Activated B cell treated with CpG ODN at 0.5 μM for 24 hours (primary cell): ENCODE results near the gene GALNTL6. TPM values are rescaled to one million over a fixed set of nuclear protein-coding genes. Genes with fewer than 3 reads are reported as not detected.

Experiments
- ATAC-seq: fragments of 200-7000 bp; cut with Tn5 transposase; one replicate; pipeline ENCODE4 v1.10.0; 2021; ENCODE audit warnings: low read depth, mild to moderate bottlenecking, moderate library complexity
- CTCF ChIA-PET: fragments of 350-600 bp; sonication (Branson Sonifier 250); formaldehyde crosslinking; loops from one replicate; lab custom pipeline; 2021; ENCODE audit warnings: antibody characterized with exemption; lab: Charles Lee
- POLR2A ChIA-PET: fragments of 350-600 bp; sonication (Branson Sonifier 250); formaldehyde crosslinking; loops from one replicate; lab custom pipeline; 2021; ENCODE audit warnings: antibody characterized with exemption; lab: Charles Lee
- DNase-seq: peaks from one replicate; pipeline ENCODE4 v3.0.0; 2022
- H3K27ac Mint-ChIP-seq: one replicate; pipeline ENCODE4 v1.8.0; 2020; ENCODE audit warnings: mixed read lengths
- H3K27me3 Mint-ChIP-seq: one replicate; pipeline ENCODE4 v1.8.0; 2021; ENCODE audit warnings: mixed read lengths
- H3K36me3 Mint-ChIP-seq: one replicate; pipeline ENCODE4 v1.8.0; 2021; ENCODE audit warnings: low read depth, mixed read lengths
- H3K4me1 Mint-ChIP-seq: one replicate; pipeline ENCODE4 v1.8.0; 2021; ENCODE audit warnings: mixed read lengths
- H3K4me3 Mint-ChIP-seq: one replicate; pipeline ENCODE4 v1.8.0; 2020; ENCODE audit warnings: mild to moderate bottlenecking, mixed read lengths
- H3K9me3 Mint-ChIP-seq: one replicate; pipeline ENCODE4 v1.8.0; 2020; ENCODE audit warnings: mixed read lengths
- CTCF ChIP-seq: fragments of 200-600 bp; IDR thresholded peaks from one replicate; pipeline ENCODE4 v1.8.0; 2022; ENCODE audit warnings: antibody characterized with exemption, mild to moderate bottlenecking
- intact Hi-C: fragments of 100-400 bp; cut with micrococcal nuclease; formaldehyde crosslinking; loops from one replicate; pipeline ENCODE4 v1.15.1; 2024
- total RNA-seq: library from RNA; stranded (reverse); gene quantifications from 2 replicates; pipeline ENCODE4 v1.2.3, GENCODE V29; 2022

The GALNTL6 gene
- total RNA-seq, 1 donor from 2014 or later = 0.20 TPM

- H3K4me3 Mint-ChIP-seq = no peak overlapping the region
- POLR2A ChIA-PET = no interaction called here
- no peak for TF ChIP-seq CTCF
Observed at GRCh38 chr4:171793723-171794122, 19.5 kb upstream of the GALNTL6 start.

GRCh38 chr4:171794528-171794927, 18.7 kb upstream of the GALNTL6 start:
- intact Hi-C loops = no loop called here
- Mint-ChIP-seq H3K9me3 (peaks cover 4% of the 10 kb centered on the region), H3K27ac (no peak overlapping the region), H3K27me3 (peaks cover 2% of the 10 kb centered on the region), H3K4me1 (no peaks in the 10 kb centered on the region), H3K4me3 (no peak overlapping the region), H3K36me3 (no peaks in the 10 kb centered on the region)
- TF ChIP-seq CTCF = no peak
- ATAC-seq (no peak), DNase-seq (no peak)
- CTCF ChIA-PET = no interaction called here
- POLR2A ChIA-PET = no interaction called here

More at GRCh38 chr4:171793723-171794122, 19.5 kb upstream of the GALNTL6 start:
- no peaks in the 10 kb centered on the region for H3K36me3 Mint-ChIP-seq
- no peak overlapping the region for H3K27ac Mint-ChIP-seq
- no peak for DNase-seq
- H3K27me3 Mint-ChIP-seq = peaks cover 2% of the 10 kb centered on the region
- no peaks in the 10 kb centered on the region for H3K9me3 Mint-ChIP-seq
- CTCF ChIA-PET = no interaction called here
- intact Hi-C loops = no loop called here
- H3K4me1 Mint-ChIP-seq = no peaks in the 10 kb centered on the region
- no peak for ATAC-seq

- no peak for TF ChIP-seq CTCF
Observed at GRCh38 chr4:171809854-171810253, 3.4 kb upstream of the GALNTL6 start.

GRCh38 chr4:171812333-171812664, 905 bp upstream of the GALNTL6 start:
- CTCF ChIA-PET = no interaction called here
- POLR2A ChIA-PET = no interaction called here
- ATAC-seq (no peak), DNase-seq (no peak)
- Mint-ChIP-seq H3K27me3 (peaks cover 26% of the 10 kb centered on the region), H3K4me1 (peaks cover 31% of the 10 kb centered on the region), H3K9me3 (no peaks in the 10 kb centered on the region), H3K36me3 (no peaks in the 10 kb centered on the region), H3K4me3 (peak overlapping the region; percentile 82), H3K27ac (peak overlapping the region; percentile 43)
- intact Hi-C loops = loop anchor here (5.0 kb wide), 1 partner anchor 185 kb away; no protein-coding TSS in a partner anchor
- no peak for TF ChIP-seq CTCF

More at GRCh38 chr4:171809854-171810253, 3.4 kb upstream of the GALNTL6 start:
- ATAC-seq (no peak), DNase-seq (no peak)
- ChIA-PET CTCF (no interaction called here), POLR2A (no interaction called here)
- Mint-ChIP-seq H3K27me3 (peaks cover 25% of the 10 kb centered on the region), H3K36me3 (no peaks in the 10 kb centered on the region), H3K9me3 (no peaks in the 10 kb centered on the region), H3K27ac (no peak overlapping the region), H3K4me1 (peaks cover 23% of the 10 kb centered on the region), H3K4me3 (no peak overlapping the region)
- intact Hi-C loops = loop anchor here (5.0 kb wide), 1 partner anchor 183 kb away; no protein-coding TSS in a partner anchor

GRCh38 chr4:171813526-171814250, 484 bp downstream of the GALNTL6 start:
- TF ChIP-seq CTCF = no peak
- Mint-ChIP-seq H3K36me3 (no peaks in the 10 kb centered on the region), H3K27ac (no peak overlapping the region)

More at GRCh38 chr4:171813526-171814250, 484 bp downstream of the GALNTL6 start:
- Mint-ChIP-seq H3K4me3 (peak overlapping the region; percentile 82), H3K4me1 (peaks cover 31% of the 10 kb centered on the region), H3K27me3 (peaks cover 26% of the 10 kb centered on the region), H3K9me3 (no peaks in the 10 kb centered on the region)
- intact Hi-C loops = loop anchor here (5.0 kb wide), 1 partner anchor 186 kb away; no protein-coding TSS in a partner anchor
- CTCF ChIA-PET = no interaction called here
- POLR2A ChIA-PET = no interaction called here
- DNase-seq = no peak
- peak; percentile 37 for ATAC-seq
